Mesothelial cell of epicardium (in vitro differentiated cells): Measurements from ENCODE around the gene TWIST1. TPM values are rescaled to one million over a fixed set of nuclear protein-coding genes. Genes with fewer than 3 reads are reported as not detected.
A peak's percentile ranks its signal among the peaks of the same experiment; 100 is the strongest.

Experiments used
- DNase-seq, 2 experiments: peaks; one replicate each; pipeline ENCODE4 v3.0.0; 2021; ENCODE audit warnings: low spot score in 2 of 2; ENCODE audit not compliant: unreplicated experiment in 2 of 2
- H3K27ac Mint-ChIP-seq: 2 replicates; pipeline ENCODE4 v1.8.0; 2021; ENCODE audit warnings: mixed read lengths
- H3K27me3 Mint-ChIP-seq: 2 replicates; pipeline ENCODE4 v1.8.0; 2021; ENCODE audit warnings: low read depth, mixed read lengths
- H3K36me3 Mint-ChIP-seq: 2 replicates; pipeline ENCODE4 v1.8.0; 2021; ENCODE audit warnings: mixed read lengths
- H3K4me1 Mint-ChIP-seq: 2 replicates; pipeline ENCODE4 v1.8.0; 2021; ENCODE audit warnings: mixed read lengths
- H3K4me3 Mint-ChIP-seq: 2 replicates; pipeline ENCODE4 v1.8.0; 2021; ENCODE audit warnings: mild to moderate bottlenecking, moderate library complexity, mixed read lengths
- H3K9me3 Mint-ChIP-seq: 2 replicates; pipeline ENCODE4 v1.8.0; 2021; ENCODE audit warnings: mixed read lengths
- total RNA-seq: library from RNA; stranded (reverse); gene quantifications from 3 replicates; pipeline ENCODE4 v1.2.1, GENCODE V29; 2021
- TF ChIP-seq, protein P1 (sequence below): fragments of 200-600 bp; sonication (generic); IDR thresholded peaks from one replicate; pipeline ENCODE4 v1.5.0; 2021; ENCODE audit warnings: antibody characterized with exemption; ENCODE audit not compliant: unreplicated experiment

Gene TWIST1
- total RNA-seq, 1 donor from 2014 or later = 126 TPM

DNA sequence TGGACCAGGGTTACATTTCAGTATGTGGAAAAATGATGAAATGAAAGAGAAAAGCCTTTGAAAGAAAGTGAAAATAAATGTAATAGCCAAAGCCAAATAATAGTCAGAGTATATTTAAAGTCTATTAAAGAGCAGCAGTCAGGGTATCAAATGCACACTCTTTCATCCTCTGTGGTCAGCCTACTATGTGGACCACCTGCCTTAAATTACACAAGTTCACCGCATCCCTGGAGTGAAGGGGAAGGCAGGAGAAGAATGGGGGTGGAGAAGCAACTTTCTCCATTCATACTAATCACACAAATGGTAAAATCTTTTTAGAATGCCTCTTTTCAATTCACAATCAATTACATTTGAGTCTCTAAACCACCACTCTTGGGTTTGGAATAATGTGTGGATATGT, 16.0 kb downstream of the TWIST1 start:
- DNase-seq = no peak
- H3K9me3 Mint-ChIP-seq = no peaks in the 10 kb centered on the region
- peaks cover 47% of the 10 kb centered on the region for H3K4me1 Mint-ChIP-seq
- H3K27ac Mint-ChIP-seq = no peak overlapping the region
- H3K4me3 Mint-ChIP-seq = no peak overlapping the region
- TF ChIP-seq, protein P1, sequence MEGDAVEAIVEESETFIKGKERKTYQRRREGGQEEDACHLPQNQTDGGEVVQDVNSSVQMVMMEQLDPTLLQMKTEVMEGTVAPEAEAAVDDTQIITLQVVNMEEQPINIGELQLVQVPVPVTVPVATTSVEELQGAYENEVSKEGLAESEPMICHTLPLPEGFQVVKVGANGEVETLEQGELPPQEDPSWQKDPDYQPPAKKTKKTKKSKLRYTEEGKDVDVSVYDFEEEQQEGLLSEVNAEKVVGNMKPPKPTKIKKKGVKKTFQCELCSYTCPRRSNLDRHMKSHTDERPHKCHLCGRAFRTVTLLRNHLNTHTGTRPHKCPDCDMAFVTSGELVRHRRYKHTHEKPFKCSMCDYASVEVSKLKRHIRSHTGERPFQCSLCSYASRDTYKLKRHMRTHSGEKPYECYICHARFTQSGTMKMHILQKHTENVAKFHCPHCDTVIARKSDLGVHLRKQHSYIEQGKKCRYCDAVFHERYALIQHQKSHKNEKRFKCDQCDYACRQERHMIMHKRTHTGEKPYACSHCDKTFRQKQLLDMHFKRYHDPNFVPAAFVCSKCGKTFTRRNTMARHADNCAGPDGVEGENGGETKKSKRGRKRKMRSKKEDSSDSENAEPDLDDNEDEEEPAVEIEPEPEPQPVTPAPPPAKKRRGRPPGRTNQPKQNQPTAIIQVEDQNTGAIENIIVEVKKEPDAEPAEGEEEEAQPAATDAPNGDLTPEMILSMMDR = no peak
- H3K27me3 Mint-ChIP-seq = peaks cover 25% of the 10 kb centered on the region
- H3K36me3 Mint-ChIP-seq = no peaks in the 10 kb centered on the region

- TF ChIP-seq, protein P1 = no peak
- no peak for DNase-seq
- Mint-ChIP-seq H3K4me1 (peaks cover 50% of the 10 kb centered on the region), H3K36me3 (no peaks in the 10 kb centered on the region), H3K9me3 (no peaks in the 10 kb centered on the region), H3K27me3 (peaks cover 9% of the 10 kb centered on the region), H3K4me3 (no peak overlapping the region), H3K27ac (peak overlapping the region; percentile 82)
These were observed 17.5 kb downstream of the TWIST1 start for GRCh38 chr7:19099924-19100323.

- no peak for DNase-seq
- TF ChIP-seq, protein P1 = no peak
- Mint-ChIP-seq H3K27ac (peak overlapping the region; percentile 57), H3K36me3 (no peaks in the 10 kb centered on the region), H3K27me3 (peaks cover 6% of the 10 kb centered on the region), H3K4me3 (no peak overlapping the region), H3K9me3 (no peaks in the 10 kb centered on the region), H3K4me1 (peaks cover 52% of the 10 kb centered on the region)
These were observed 18.2 kb downstream of the TWIST1 start for GRCh38 chr7:19099194-19099593.

DNA sequence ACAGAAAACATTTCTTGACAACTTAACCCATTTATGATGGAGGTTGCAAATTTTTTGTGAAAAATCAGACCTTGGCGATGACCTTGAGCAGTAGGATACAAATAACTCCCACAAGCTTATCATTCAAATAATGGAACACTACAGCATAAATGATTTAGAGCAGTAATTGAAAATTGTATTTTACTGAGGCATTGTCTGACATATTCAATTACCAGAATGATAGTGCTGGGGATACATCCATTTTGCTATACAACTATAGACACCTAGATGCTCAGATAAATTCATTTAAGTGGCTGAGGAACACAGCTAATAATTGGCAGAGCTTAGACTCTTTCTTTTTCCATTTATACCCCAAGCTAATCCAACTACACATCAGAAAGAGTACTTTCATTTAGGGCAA, 18.9 kb downstream of the TWIST1 start:
- H3K4me1 Mint-ChIP-seq = peaks cover 56% of the 10 kb centered on the region
- H3K4me3 Mint-ChIP-seq = no peak overlapping the region
- no peak for DNase-seq
- TF ChIP-seq, protein P1 = no peak
- H3K36me3 Mint-ChIP-seq = no peaks in the 10 kb centered on the region
- peaks cover 6% of the 10 kb centered on the region for H3K27me3 Mint-ChIP-seq
- no peak overlapping the region for H3K27ac Mint-ChIP-seq
- no peaks in the 10 kb centered on the region for H3K9me3 Mint-ChIP-seq

- H3K27ac Mint-ChIP-seq = peak overlapping the region; percentile 32
- H3K36me3 Mint-ChIP-seq = no peaks in the 10 kb centered on the region
- no peaks in the 10 kb centered on the region for H3K27me3 Mint-ChIP-seq
- DNase-seq = no peak
- TF ChIP-seq, protein P1 = no peak
- no peak overlapping the region for H3K4me3 Mint-ChIP-seq
- H3K4me1 Mint-ChIP-seq = peaks cover 48% of the 10 kb centered on the region
- H3K9me3 Mint-ChIP-seq = no peaks in the 10 kb centered on the region
These were observed 20.0 kb downstream of the TWIST1 start for GRCh38 chr7:19097165-19098055.
